GM21825 (cell line): ENCODE data around the gene USB1.

Experiments used
- ATAC-seq: cut with Tn5 transposase; IDR thresholded peaks from one replicate; pipeline ENCODE4 v1.9.1; 2021; ENCODE audit warnings: mild to moderate bottlenecking, moderate library complexity; ENCODE audit not compliant: unreplicated experiment

The USB1 gene

DNA sequence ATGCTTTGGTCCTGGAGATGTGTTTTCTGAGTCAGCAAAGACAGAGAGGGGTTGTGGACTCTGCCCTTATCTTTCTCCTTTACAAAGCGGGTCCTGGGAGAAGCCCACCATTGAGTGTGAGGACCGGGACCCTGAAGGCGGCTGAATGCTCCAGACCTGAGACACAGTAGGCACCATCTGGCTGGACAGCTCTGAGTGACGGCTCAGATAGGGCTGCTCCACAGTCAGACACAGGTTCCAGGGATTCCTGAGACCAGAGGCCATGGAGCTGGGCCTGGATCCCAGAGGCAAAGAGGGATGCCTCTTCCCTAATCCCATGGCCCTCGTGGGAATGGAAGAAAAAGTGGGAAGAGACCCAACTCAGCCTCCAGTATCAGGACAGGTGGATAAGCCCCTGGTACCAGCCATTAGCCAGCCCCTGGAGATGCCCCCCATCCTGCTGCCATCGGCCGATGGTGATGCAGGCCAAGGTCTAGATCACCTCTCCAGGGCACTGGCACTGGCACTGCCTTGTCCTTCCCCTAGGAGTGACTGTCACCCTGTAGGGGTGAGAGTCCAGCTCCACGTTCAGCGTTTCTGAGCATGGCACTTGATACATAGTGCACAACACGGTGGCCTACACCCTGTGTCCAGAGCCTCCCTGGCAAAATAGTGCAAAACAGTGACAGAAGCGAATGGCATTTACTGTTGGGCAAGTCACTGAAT, 29.1 kb downstream of the USB1 start:
- no peak for ATAC-seq

GRCh38 chr16:58031016-58031800, 30.0 kb downstream of the USB1 start:
- no peak for ATAC-seq

- ATAC-seq: no peak
These were observed 31.6 kb downstream of the USB1 start for GRCh38 chr16:58032710-58033293.

DNA sequence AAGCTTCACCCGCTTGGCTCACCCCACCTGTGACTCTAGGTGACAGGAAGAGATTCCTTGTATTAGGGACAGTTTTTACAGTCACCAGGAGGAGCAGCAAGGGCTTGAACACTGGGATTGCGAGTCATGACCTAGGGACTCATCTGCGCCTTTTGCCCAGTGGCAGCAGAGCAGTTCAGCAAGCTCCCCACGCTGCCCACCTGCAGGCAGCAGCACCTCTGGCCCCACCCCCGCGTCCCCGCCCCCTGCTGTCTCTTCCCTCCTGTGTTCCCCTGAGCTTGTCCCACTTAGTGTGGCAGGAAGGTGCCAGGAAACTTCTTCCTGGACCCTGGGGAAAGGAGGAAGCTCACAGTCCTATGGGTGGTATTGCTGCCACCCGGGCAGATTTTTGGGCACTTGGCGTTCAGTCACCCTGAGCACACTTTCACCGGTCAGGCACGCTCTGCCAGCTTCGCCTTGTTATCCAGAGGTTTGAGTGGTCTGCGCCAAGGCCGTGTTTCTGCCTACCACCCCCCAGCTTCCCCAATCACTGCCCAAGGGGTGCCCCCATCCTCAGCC, 33.0 kb downstream of the USB1 start:
- ATAC-seq: no peak

DNA sequence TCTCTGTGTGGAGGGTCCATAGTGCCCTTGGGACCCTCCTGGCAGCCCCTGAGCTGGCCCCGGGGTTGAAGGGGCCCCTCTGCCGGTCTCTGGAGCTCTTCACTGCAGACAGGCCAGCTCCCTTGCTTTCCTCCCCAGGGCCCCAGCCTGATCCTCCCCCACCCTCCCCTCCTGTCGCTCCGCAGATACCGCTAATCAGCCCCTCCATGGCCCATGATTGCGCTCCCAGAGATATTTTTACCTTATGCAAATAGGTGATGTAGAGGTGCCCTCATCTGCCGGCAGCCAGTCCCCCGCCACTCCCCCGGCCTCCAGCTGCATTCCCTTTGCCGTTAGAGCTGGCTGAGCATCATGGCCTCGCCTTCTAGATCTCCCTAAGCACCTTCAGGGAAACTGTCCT, 33.6 kb downstream of the USB1 start:
- no peak for ATAC-seq

- no peak for ATAC-seq
These were observed 34.4 kb downstream of the USB1 start for GRCh38 chr16:58035356-58036170.

DNA sequence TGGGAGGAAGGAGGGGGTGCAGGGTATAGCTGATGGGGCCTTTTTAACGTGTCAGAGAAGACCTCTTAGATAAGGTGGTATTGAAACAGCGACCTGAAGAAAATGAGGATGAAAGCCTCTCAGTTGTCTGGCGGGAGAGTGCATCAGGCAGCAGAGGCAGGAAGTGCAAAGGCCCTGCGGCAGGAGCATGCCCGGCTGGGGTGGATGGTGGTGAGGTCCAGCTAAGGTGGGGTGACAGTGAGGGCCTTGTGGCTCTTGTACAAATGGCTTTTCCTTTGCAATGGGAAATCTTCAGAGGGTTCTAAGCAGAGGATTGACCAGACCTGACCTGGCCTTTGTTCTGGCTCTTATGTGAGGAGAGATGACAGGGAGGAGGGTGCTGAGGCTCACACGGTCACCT, 35.7 kb downstream of the USB1 start:
- ATAC-seq: no peak

- ATAC-seq: no peak
These were observed 36.3 kb downstream of the USB1 start for GRCh38 chr16:58037365-58038057.

DNA sequence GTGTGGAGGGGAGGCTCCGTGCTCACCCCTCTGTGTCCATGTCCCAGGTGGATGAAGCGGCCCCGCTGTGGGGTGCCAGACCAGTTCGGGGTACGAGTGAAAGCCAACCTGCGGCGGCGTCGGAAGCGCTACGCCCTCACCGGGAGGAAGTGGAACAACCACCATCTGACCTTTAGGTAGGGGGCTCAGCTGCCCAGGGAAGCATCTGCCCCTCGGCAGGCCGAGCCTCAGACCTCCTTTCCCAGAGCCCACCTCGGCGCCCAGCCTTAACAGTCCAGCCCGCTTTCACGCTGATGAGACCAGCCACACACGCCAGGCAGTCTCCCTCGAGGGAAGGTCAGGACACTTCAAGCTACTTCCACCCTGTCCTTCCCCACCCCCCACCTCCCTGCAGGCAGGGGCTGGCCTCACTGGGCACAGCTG, 37.0 kb downstream of the USB1 start:
- ATAC-seq: no peak

GRCh38 chr16:58039829-58040495, 38.8 kb downstream of the USB1 start:
- ATAC-seq: no peak

DNA sequence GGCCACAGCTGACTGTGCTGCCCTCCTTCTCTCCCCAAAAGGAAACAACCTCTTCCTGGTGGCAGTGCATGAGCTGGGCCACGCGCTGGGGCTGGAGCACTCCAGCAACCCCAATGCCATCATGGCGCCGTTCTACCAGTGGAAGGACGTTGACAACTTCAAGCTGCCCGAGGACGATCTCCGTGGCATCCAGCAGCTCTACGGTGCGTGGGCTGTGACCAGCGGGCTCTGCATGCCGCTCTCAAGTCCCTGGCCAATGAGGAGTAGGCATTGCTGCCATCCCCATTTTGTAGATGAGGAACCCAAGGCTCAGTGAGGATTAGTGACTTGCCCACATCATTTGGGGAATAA, 39.3 kb downstream of the USB1 start:
- ATAC-seq: no peak

GRCh38 chr16:58040945-58041627, 39.9 kb downstream of the USB1 start:
- ATAC-seq: no peak

GRCh38 chr16:58041628-58041955, 40.4 kb downstream of the USB1 start:
- no peak for ATAC-seq

DNA sequence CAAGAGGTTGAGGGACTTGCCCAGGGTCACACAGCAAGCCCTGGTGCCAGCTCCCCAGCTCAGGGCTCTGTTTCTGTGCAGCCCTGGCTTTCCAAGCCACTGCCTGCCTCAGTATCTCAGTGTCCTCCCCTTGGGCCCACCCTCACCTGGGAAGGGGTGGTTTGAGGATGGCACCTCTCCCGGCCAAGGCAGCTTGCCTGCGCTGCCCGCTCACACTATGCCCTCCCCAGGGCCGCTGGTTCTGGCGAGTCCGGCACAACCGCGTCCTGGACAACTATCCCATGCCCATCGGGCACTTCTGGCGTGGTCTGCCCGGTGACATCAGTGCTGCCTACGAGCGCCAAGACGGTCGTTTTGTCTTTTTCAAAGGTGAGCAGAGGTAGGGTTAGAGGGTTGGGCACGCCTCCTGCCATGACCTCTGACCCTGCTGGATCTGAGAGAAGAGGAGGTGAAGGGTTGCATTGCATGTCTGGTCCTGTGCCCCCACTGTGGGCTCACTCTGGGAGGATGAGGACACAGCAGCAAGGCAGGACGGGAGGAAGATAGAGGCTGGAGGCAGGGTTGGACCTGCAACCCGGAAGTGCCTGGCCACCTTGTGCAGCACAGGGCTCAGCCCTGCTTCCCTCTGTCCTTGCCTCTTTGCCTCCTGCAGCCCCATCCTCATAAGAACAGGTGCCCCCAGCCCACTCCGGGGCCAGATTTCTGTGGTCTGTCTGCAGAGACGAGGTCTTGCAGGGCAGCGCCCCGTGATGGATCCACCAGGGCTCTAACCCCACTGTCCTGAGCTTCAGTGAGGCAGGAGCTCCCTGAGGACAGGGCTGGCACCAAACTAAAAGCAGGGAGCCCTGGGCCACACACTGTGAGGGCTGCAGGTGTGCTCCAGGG, 41.0 kb downstream of the USB1 start:
- ATAC-seq: no peak

DNA sequence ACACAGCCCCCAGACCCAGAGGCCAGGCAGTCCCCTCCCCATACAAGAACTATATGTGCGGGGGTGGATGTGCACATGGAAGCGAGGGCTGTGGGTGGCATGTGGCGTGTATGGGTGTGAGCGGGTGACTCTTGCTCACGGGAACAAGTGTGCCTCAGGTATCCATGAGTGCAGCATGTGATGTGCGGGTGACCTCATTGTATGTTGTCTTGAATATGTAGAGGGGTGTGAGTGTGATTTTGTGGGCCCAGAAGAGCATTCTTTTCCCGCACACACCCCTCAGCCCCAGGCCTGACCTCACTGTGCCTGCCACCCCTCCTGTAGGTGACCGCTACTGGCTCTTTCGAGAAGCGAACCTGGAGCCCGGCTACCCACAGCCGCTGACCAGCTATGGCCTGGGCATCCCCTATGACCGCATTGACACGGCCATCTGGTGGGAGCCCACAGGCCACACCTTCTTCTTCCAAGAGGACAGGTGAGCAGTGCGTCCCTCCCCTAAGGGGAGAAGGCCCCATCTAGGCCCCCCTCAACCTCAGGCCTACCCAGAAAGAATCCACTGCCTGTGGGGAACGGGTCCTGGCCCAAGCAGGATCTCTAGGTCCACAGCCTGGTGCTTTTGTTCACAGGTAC, 41.8 kb downstream of the USB1 start:
- ATAC-seq: no peak

- ATAC-seq: no peak
These were observed 42.5 kb downstream of the USB1 start for GRCh38 chr16:58043571-58044155.

- no peak for ATAC-seq
These were observed 43.2 kb downstream of the USB1 start for GRCh38 chr16:58044266-58045019.
